Natural killer cell treated with Interleukin-12 subunit alpha and Interleukin-12 subunit beta and Interleukin-15 and Interleukin-18, amount 100 ng/mL, for 72 hours (primary cell): Measurements from ENCODE around the gene NMRK2. TPM values are rescaled to one million over a fixed set of nuclear protein-coding genes. Genes with fewer than 3 reads are reported as not detected.
A peak's percentile ranks its signal among the peaks of the same experiment; 100 is the strongest.
"Not testable (repeated sequence)": the region's sequence is repeated elsewhere in the genome, so short reads cannot be mapped to it uniquely, and the experiment has no call there.

ENCODE experiments used
- ATAC-seq, 2 donors: fragments of 150-1000 bp; cut with Tn5 transposase in 1 of 2; sonication (Bioruptor Pico), chemical (Tn5 transposase) in 1 of 2; 2 replicates each; pipeline ENCODE4 v1.10.0; 2021
- DNase-seq: peaks from one replicate; pipeline ENCODE4 v3.0.0; 2022; ENCODE audit warnings: low spot score
- H3K27ac Mint-ChIP-seq, 2 donors: 1 replicate in 1 of 2; 2 replicates in 1 of 2; pipeline ENCODE4 v1.8.0; 2022; ENCODE audit warnings: mixed read lengths in 2 of 2, mild to moderate bottlenecking in 1 of 2, moderate library complexity in 1 of 2
- H3K27me3 Mint-ChIP-seq, 2 donors: 1 replicate in 1 of 2; 2 replicates in 1 of 2; pipeline ENCODE4 v1.8.0; 2022; ENCODE audit warnings: mixed read lengths in 2 of 2
- H3K36me3 Mint-ChIP-seq: one replicate; pipeline ENCODE4 v1.8.0; 2022; ENCODE audit warnings: mixed read lengths
- H3K4me1 Mint-ChIP-seq, 2 donors: 1 replicate in 1 of 2; 2 replicates in 1 of 2; pipeline ENCODE4 v1.8.0; 2022; ENCODE audit warnings: low read depth in 2 of 2, mixed read lengths in 2 of 2, mild to moderate bottlenecking in 1 of 2
- H3K4me3 Mint-ChIP-seq: one replicate; pipeline ENCODE4 v1.8.0; 2022; ENCODE audit warnings: mixed read lengths
- H3K9me3 Mint-ChIP-seq: 2 replicates; pipeline ENCODE4 v1.8.0; 2022; ENCODE audit warnings: mixed read lengths
- total RNA-seq, 2 donors: library from RNA; stranded (reverse); gene quantifications; one replicate each; pipeline ENCODE4 v1.2.3, GENCODE V29; 2022

Gene NMRK2
- total RNA-seq, 2 donors from 2014 or later = not detected

GRCh38 chr19:3949294-3949693, 16.4 kb downstream of the NMRK2 start:
- no peak for ATAC-seq
- H3K9me3 Mint-ChIP-seq = no peaks in the 10 kb centered on the region
- H3K4me1 Mint-ChIP-seq = peaks cover 8 to 20% of the 10 kb centered on the region in 2 donors
- no peaks in the 10 kb centered on the region for H3K27me3 Mint-ChIP-seq
- no peak for DNase-seq
- peak overlapping the region in 1 of 2 donors; percentile 27 for H3K27ac Mint-ChIP-seq
- no peak overlapping the region for H3K4me3 Mint-ChIP-seq
- H3K36me3 Mint-ChIP-seq = no peaks in the 10 kb centered on the region

DNA sequence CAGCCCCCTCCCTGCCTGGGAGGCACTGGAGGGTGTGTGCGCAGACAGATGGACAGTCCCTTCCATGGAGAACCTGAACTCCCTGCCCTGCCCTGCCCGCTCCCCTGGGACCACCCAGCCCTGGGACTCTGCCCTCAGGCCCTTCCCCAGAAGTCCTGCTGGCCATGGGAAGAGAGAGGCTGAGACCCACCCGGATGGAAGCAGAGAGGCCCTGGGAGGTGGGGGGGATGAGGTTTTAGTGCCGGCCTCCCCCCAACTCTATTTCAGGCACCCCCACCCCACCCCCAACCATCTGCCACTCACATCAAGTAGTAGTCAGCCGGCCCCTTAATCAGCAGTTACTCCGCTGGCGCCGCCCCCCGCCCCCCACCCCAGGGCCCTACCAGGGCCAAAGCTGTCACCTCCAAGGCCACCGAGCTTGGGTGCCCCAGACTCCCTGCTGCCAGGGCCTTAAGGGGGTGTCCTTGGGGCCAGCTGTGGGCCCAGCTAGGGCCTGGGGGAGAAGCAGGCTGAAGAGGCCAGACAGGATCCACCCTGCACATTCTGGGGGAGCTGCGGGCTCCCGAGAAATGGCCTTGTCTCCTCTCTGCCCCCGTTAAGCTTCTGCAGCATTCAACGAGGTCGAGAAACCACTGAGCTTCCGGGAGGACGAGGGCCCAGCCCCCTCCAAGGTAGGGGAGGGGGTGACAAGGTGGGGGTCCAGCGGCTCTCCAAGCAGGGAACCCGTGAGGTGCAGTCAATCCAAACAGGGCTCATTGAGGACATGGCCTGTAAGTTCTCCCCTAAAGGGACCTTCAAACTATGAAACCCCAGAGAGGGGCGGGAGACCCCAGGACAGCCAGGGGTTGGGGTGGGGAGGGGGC, 17.4 kb downstream of the NMRK2 start:
- H3K27ac Mint-ChIP-seq = peak overlapping the region; percentile 84 to 85
- peak overlapping the region; percentile 83 for H3K4me3 Mint-ChIP-seq
- H3K36me3 Mint-ChIP-seq = no peaks in the 10 kb centered on the region
- no peaks in the 10 kb centered on the region for H3K27me3 Mint-ChIP-seq
- no peaks in the 10 kb centered on the region for H3K9me3 Mint-ChIP-seq
- DNase-seq = no peak
- ATAC-seq = peak in 1 of 2 donors; percentile 29
- peaks cover 7 to 18% of the 10 kb centered on the region in 2 donors for H3K4me1 Mint-ChIP-seq

- DNase-seq (no peak), ATAC-seq (peak; percentile 64 to 72)
- H3K27ac Mint-ChIP-seq = peak overlapping the region; percentile 84 to 85
- H3K36me3 Mint-ChIP-seq = no peaks in the 10 kb centered on the region
- no peaks in the 10 kb centered on the region for H3K27me3 Mint-ChIP-seq
- peaks cover 7 to 18% of the 10 kb centered on the region in 2 donors for H3K4me1 Mint-ChIP-seq
- no peaks in the 10 kb centered on the region for H3K9me3 Mint-ChIP-seq
- peak overlapping the region; percentile 83 for H3K4me3 Mint-ChIP-seq
Measured at GRCh38 chr19:3950871-3951861, 18.3 kb downstream of the NMRK2 start.

- DNase-seq, H3K9me3 Mint-ChIP-seq, H3K4me3 Mint-ChIP-seq, H3K27me3 Mint-ChIP-seq, H3K36me3 Mint-ChIP-seq, ATAC-seq: not testable (repeated sequence)
- H3K27ac Mint-ChIP-seq = peak overlapping the region; percentile 19 to 91
- H3K4me1 Mint-ChIP-seq = peaks cover 7 to 15% of the 10 kb centered on the region in 2 donors
Measured at GRCh38 chr19:3952755-3953276, 19.9 kb downstream of the NMRK2 start.

GRCh38 chr19:3954107-3954506, 21.2 kb downstream of the NMRK2 start:
- no peaks in the 10 kb centered on the region for H3K27me3 Mint-ChIP-seq
- H3K4me3 Mint-ChIP-seq = no peak overlapping the region
- DNase-seq (no peak), ATAC-seq (no peak)
- no peaks in the 10 kb centered on the region for H3K9me3 Mint-ChIP-seq
- H3K27ac Mint-ChIP-seq = no peak overlapping the region
- peaks cover 7 to 15% of the 10 kb centered on the region in 2 donors for H3K4me1 Mint-ChIP-seq
- no peaks in the 10 kb centered on the region for H3K36me3 Mint-ChIP-seq

DNA sequence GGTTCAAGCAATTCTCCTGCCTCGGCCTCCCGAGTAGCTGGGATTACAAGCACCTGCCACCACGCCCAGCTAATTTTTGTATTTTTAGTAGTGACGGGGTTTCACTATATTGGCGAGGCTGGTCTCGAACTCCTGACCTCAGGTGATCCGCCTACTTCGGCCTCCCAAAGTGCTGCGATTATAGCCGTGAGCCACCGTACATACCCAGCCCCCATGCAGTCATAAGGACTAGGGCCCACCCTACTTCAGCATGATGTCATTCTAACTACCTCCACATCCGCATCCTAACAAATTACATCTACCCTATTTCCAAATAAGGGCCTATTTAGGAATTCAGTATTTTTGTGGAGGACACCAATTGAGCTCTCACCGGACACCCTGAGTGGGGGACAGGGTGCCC, 22.4 kb downstream of the NMRK2 start:
- not testable (repeated sequence) for H3K36me3 Mint-ChIP-seq, ATAC-seq, H3K9me3 Mint-ChIP-seq, H3K4me3 Mint-ChIP-seq, H3K27ac Mint-ChIP-seq, DNase-seq, H3K27me3 Mint-ChIP-seq
- peaks cover 7 to 15% of the 10 kb centered on the region in 2 donors for H3K4me1 Mint-ChIP-seq

GRCh38 chr19:3955688-3956087, 22.8 kb downstream of the NMRK2 start:
- no peak overlapping the region for H3K27ac Mint-ChIP-seq

GRCh38 chr19:3958836-3959765, 26.2 kb downstream of the NMRK2 start:
- H3K9me3 Mint-ChIP-seq = no peaks in the 10 kb centered on the region
- ATAC-seq (peak in 1 of 2 donors; percentile 34), DNase-seq (no peak)
- H3K27ac Mint-ChIP-seq = no peak overlapping the region
- H3K27me3 Mint-ChIP-seq = no peaks in the 10 kb centered on the region
- H3K4me3 Mint-ChIP-seq = no peak overlapping the region
- H3K4me1 Mint-ChIP-seq = no peaks in the 10 kb centered on the region
- H3K36me3 Mint-ChIP-seq = no peaks in the 10 kb centered on the region

More at GRCh38 chr19:3955688-3956087, 22.8 kb downstream of the NMRK2 start:
- Mint-ChIP-seq H3K4me3 (no peak overlapping the region), H3K9me3 (no peaks in the 10 kb centered on the region), H3K4me1 (peaks cover 7 to 15% of the 10 kb centered on the region in 2 donors), H3K27me3 (no peaks in the 10 kb centered on the region), H3K36me3 (no peaks in the 10 kb centered on the region)
- DNase-seq (no peak), ATAC-seq (no peak)

GRCh38 chr19:3959766-3960131, 26.9 kb downstream of the NMRK2 start:
- DNase-seq = no peak
- H3K9me3 Mint-ChIP-seq = no peaks in the 10 kb centered on the region
- no peak overlapping the region for H3K27ac Mint-ChIP-seq
- H3K4me1 Mint-ChIP-seq = no peaks in the 10 kb centered on the region
- no peaks in the 10 kb centered on the region for H3K36me3 Mint-ChIP-seq
- ATAC-seq = no peak
- H3K4me3 Mint-ChIP-seq = no peak overlapping the region
- no peaks in the 10 kb centered on the region for H3K27me3 Mint-ChIP-seq

DNA sequence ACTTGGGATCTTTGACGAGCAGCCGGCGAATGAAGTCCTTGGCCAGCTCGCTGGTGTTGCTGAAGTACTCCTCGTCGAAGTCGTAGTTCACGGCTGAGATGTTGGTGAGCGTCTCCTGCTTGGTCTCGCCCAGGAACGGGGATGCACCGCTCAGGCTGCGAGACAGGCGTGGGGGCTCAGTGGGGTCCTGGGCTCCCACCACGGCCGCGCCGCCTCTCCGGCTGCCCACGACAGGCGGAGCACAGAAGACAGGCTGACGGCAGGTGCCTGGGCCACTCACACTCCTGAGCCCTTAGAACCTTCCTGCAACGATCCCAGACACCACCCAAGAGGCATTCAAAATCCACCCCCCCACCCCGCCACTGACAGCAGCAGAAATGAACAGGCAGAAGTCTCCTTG, 28.1 kb downstream of the NMRK2 start:
- no peaks in the 10 kb centered on the region for H3K27me3 Mint-ChIP-seq
- H3K9me3 Mint-ChIP-seq = no peaks in the 10 kb centered on the region
- no peak overlapping the region for H3K27ac Mint-ChIP-seq
- no peak overlapping the region for H3K4me3 Mint-ChIP-seq
- no peak for ATAC-seq
- no peak for DNase-seq
- no peaks in the 10 kb centered on the region for H3K36me3 Mint-ChIP-seq
- H3K4me1 Mint-ChIP-seq = no peaks in the 10 kb centered on the region

DNA sequence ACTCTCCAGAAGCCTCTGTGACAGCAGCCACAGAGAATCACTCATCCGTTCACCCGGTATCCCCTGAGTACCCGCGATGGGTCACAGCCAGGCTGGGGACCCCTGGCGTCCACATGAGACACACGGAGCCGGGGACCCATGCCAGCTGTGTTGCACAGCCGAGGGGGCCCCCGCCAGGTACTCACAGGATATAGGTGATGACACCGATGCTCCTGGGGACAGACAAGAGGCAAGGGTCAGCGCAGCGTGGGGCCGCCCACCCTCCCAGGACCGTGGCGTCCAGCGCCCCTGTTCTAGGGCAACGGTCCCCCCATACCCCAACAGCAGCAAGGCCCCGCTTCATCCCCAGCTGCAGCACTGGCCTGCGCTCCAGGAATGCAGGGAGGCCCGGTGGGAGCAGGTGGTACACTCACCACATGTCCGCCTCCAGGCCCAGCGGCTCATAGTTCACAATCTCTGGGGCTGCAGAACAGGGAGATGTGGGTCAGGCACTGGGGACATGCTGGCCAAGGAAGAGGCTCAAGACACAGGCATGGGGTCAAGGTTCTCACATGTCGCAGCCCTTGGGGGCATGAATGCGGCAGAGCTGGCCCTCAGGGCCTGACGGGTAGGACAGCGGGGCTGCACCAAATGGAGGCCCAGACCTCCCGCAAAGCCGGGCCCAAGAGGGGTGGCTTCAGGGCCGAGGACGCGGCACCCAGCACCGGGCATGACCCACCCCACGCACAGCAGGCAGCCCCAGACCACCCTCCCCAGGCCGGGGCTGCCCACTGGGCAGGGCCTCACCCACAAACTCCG, 30.8 kb downstream of the NMRK2 start:
- ATAC-seq (peak in 1 of 2 donors; percentile 21), DNase-seq (no peak)
- Mint-ChIP-seq H3K4me1 (peaks cover 0 to 7% of the 10 kb centered on the region in 2 donors), H3K27me3 (no peaks in the 10 kb centered on the region), H3K27ac (no peak overlapping the region), H3K4me3 (no peak overlapping the region), H3K36me3 (no peaks in the 10 kb centered on the region), H3K9me3 (no peaks in the 10 kb centered on the region)
